Endothelial cell of umbilical vein (primary cell): ENCODE results near the gene URM1. TPM values are rescaled to one million over a fixed set of nuclear protein-coding genes. Genes with fewer than 3 reads are reported as not detected.

Source experiments
- BruUV-seq: library from RNA; stranded (reverse); fragments of 400-500 nt; replicated peaks from 2 replicates; lab custom pipeline; 2021; lab: Mats Ljungman, UMichigan
- CTCF ChIA-PET: fragments of 300-600, 350-600 bp; sonication (Branson Sonifier 250); formaldehyde crosslinking; loops from one replicate; lab custom pipeline; 2021; ENCODE audit warnings: antibody characterized with exemption, inconsistent platforms; lab: Charles Lee
- POLR2A ChIA-PET: fragments of 300-600, 350-600 bp; sonication (Branson Sonifier 250); formaldehyde crosslinking; loops from one replicate; lab custom pipeline; 2021; ENCODE audit warnings: antibody characterized with exemption, inconsistent platforms; lab: Charles Lee
- DNase-seq: peaks from one replicate; pipeline ENCODE4 v3.0.0-alpha.2; 2011; ENCODE audit warnings: low read depth, low spot score
- FAIRE-seq: peaks from 2 replicates; lab custom pipeline; 2011; peaks lifted over from hg19 to GRCh38; lab: Jason Lieb, UNC
- H2AFZ ChIP-seq: 2 replicates; pipeline ENCODE4 v1.6.0; 2012; ENCODE audit warnings: low read depth, low read length, control low read depth, inconsistent platforms
- H3K27ac ChIP-seq: 2 replicates; pipeline ENCODE4 v1.5.1; 2011; ENCODE audit warnings: low read depth, mild to moderate bottlenecking, control low read depth, low read length, moderate library complexity; ENCODE audit not compliant: insufficient read depth
- H3K27me3 ChIP-seq, 2 experiments: 2 replicates each; pipeline versions ENCODE4 v1.6.0 to v1.6.1; 2011; ENCODE audit warnings: low read length in 2 of 2, mixed read lengths in 1 of 2; ENCODE audit not compliant: control insufficient read depth in 2 of 2, insufficient read depth in 2 of 2
- H3K36me3 ChIP-seq, 2 experiments: 2 replicates in 1 of 2; 3 replicates in 1 of 2; pipeline ENCODE4 v1.5.1; 2011; ENCODE audit warnings: low read length in 2 of 2, mild to moderate bottlenecking in 1 of 2, moderate library complexity in 1 of 2; ENCODE audit not compliant: control insufficient read depth in 2 of 2, insufficient read depth in 2 of 2; ENCODE audit errors: extremely low read depth in 1 of 2
- H3K4me1 ChIP-seq: 3 replicates; pipeline ENCODE4 v1.5.1; 2011; ENCODE audit warnings: mild to moderate bottlenecking, low read length; ENCODE audit not compliant: control insufficient read depth, insufficient read depth; ENCODE audit errors: extremely low read depth
- H3K4me2 ChIP-seq: 2 replicates; pipeline ENCODE4 v1.6.1; 2011; ENCODE audit warnings: low read length, control low read depth, mixed read lengths; ENCODE audit not compliant: insufficient read depth
- H3K4me3 ChIP-seq, 3 experiments: fragments of 200-600 bp in 1 of 3; sonication (generic), shearing (Covaris generic) in 1 of 3; replicated peaks in 1 of 3; 2 replicates each; pipeline ENCODE4 v1.5.1; 2011 to 2016; ENCODE audit warnings: control low read depth in 3 of 3, low read length in 3 of 3, mild to moderate bottlenecking in 2 of 3, inconsistent platforms in 1 of 3, low read depth in 1 of 3, moderate library complexity in 1 of 3; ENCODE audit not compliant: insufficient read depth in 1 of 3
- H3K79me2 ChIP-seq: 2 replicates; pipeline ENCODE4 v1.6.0; 2012; ENCODE audit warnings: low read length, inconsistent platforms; ENCODE audit not compliant: control insufficient read depth, insufficient read depth
- H3K9ac ChIP-seq: replicated peaks from 2 replicates; pipeline ENCODE3; 2011; ENCODE audit warnings: low read length, control low read depth; ENCODE audit not compliant: insufficient read depth; ENCODE audit errors: extremely low read depth
- H3K9me1 ChIP-seq: replicated peaks from 3 replicates; pipeline ENCODE4 v1.6.0; 2011; ENCODE audit warnings: mild to moderate bottlenecking, low read length; ENCODE audit not compliant: control insufficient read depth, insufficient read depth; ENCODE audit errors: extremely low read depth
- H3K9me3 ChIP-seq: replicated peaks from 2 replicates; pipeline ENCODE4 v1.5.1; 2012; ENCODE audit warnings: low read length, inconsistent platforms; ENCODE audit not compliant: control insufficient read depth, insufficient read depth
- H4K20me1 ChIP-seq: replicated peaks from 2 replicates; pipeline ENCODE3; 2011; ENCODE audit warnings: mild to moderate bottlenecking, low read length; ENCODE audit not compliant: control insufficient read depth, insufficient read depth; ENCODE audit errors: extremely low read depth
- CTCF ChIP-seq, 2 donors: IDR thresholded peaks; 1 replicate in 1 of 2; 2 replicates in 1 of 2; pipeline ENCODE4 v1.5.1; 2011; ENCODE audit warnings: low read length in 2 of 2, mild to moderate bottlenecking in 2 of 2, moderate library complexity in 2 of 2, control low read depth in 1 of 2, inconsistent platforms in 1 of 2, low read depth in 1 of 2; ENCODE audit not compliant: insufficient read depth in 1 of 2; ENCODE audit errors: extremely low read depth in 1 of 2
- EZH2 ChIP-seq: IDR thresholded peaks from 2 replicates; pipeline ENCODE4 v1.6.1; 2012; ENCODE audit warnings: borderline replicate concordance, low read depth, mild to moderate bottlenecking, moderate library complexity, low read length, inconsistent platforms; ENCODE audit not compliant: severe bottlenecking
- FOS ChIP-seq: IDR thresholded peaks from 2 replicates; pipeline ENCODE4 v1.6.1; 2011; ENCODE audit warnings: mild to moderate bottlenecking, low read length, moderate library complexity, borderline replicate concordance; ENCODE audit not compliant: insufficient read depth
- GATA2 ChIP-seq: IDR thresholded peaks from 2 replicates; pipeline ENCODE4 v1.7.0; 2011; ENCODE audit warnings: low read depth, mild to moderate bottlenecking, moderate library complexity, mixed read lengths, low read length; ENCODE audit not compliant: insufficient read length, insufficient read depth
- JUN ChIP-seq: IDR thresholded peaks from 2 replicates; pipeline ENCODE4 v1.6.1; 2011; ENCODE audit warnings: borderline replicate concordance, low read depth; ENCODE audit not compliant: insufficient read length, insufficient read depth
- MYC ChIP-seq: IDR thresholded peaks from one replicate; pipeline ENCODE4 v1.6.1; 2011; ENCODE audit warnings: mild to moderate bottlenecking, low read depth, low read length
- POLR2A ChIP-seq: IDR thresholded peaks from 2 replicates; pipeline ENCODE4 v1.6.1; 2012; ENCODE audit warnings: low read depth, mild to moderate bottlenecking, control low read depth, low read length
- POLR2AphosphoS5 ChIP-seq: IDR thresholded peaks from 2 replicates; pipeline ENCODE4 v1.6.1; 2012; ENCODE audit warnings: low read depth, mild to moderate bottlenecking, control low read depth, low read length, moderate library complexity; ENCODE audit not compliant: insufficient read depth
- dilution Hi-C: fragments of 300-500 bp; cut with MboI; formaldehyde crosslinking; loops from one replicate; pipeline ENCODE4 v1.15.0; 2019; ENCODE audit warnings: low sequenced_read_pairs; ENCODE audit not compliant: extremely low pct_ligation_motif_present
- intact Hi-C: fragments of 100-400 bp; cut with micrococcal nuclease; formaldehyde crosslinking; loops from one replicate; pipeline ENCODE4 v1.10.0; 2022
- polyA plus RNA-seq, 4 experiments: library from polyadenylated mRNA; depleted of rRNA in 3 of 4; stranded (reverse) in 3 of 4; unstranded in 1 of 4; fragments of >200 nt; gene quantifications; 2 replicates each; pipeline versions ENCODE4 v1.2.1 to v1.2.3, GENCODE V29; 2011 to 2012; ENCODE audit warnings: missing spikeins in 1 of 4
- total RNA-seq: library from RNA; stranded (reverse); gene quantifications from 2 replicates; pipeline ENCODE4 v1.2.3, GENCODE V29; 2021
- TF ChIP-seq, protein P1 (sequence below): IDR thresholded peaks from 2 replicates; pipeline ENCODE4 v1.6.1; 2011; ENCODE audit not compliant: insufficient read depth, insufficient read length

The URM1 gene
- total and polyA plus RNA-seq, 2 donors (not counting 3 experiments of a cell fraction or from before 2014, with no cell fraction given), result 86.5 to 100 TPM

GRCh38 chr9:128392302-128393144 is 21.3 kb downstream of the URM1 start:
- Histone ChIP-seq H3K9me3 (no peaks in the 10 kb centered on the region), H3K4me2 (no peak overlapping the region), H3K4me1 (peaks cover 5% of the 10 kb centered on the region), H3K36me3 (peaks cover 2 to 18% of the 10 kb centered on the region in 2 experiments), H2AFZ (no peak overlapping the region), H3K9ac (no peak overlapping the region), H3K4me3 (no peak overlapping the region), H3K79me2 (no peaks in the 10 kb centered on the region), H3K27ac (no peak overlapping the region), H3K27me3 (no peaks in the 10 kb centered on the region), H4K20me1 (no peaks in the 10 kb centered on the region), H3K9me1 (no peaks in the 10 kb centered on the region)
- ChIA-PET POLR2A (no interaction called here), CTCF (no interaction called here)
- TF ChIP-seq EZH2 (no peak), GATA2 (no peak), FOS (no peak), CTCF (IDR thresholded peaks at IDR 0.05; ENCODE audit: extremely low read depth in 1 of 2, insufficient read depth in 1 of 2, low read depth in 1 of 2, low read length in 2 of 2) (no peak), MYC (no peak), JUN (no peak), POLR2AphosphoS5 (no peak), POLR2A (no peak)
- TF ChIP-seq, protein P1, sequence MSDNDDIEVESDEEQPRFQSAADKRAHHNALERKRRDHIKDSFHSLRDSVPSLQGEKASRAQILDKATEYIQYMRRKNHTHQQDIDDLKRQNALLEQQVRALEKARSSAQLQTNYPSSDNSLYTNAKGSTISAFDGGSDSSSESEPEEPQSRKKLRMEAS, result no peak
- no TSS peak for BruUV-seq
- DNase-seq (no peak), FAIRE-seq (no peak)
- intact Hi-C loops (no loop called here), dilution Hi-C loops (no loop called here)
